Osteocyte (in vitro differentiated cells): ENCODE measurements around the gene ICAM2. TPM values are rescaled to one million over a fixed set of nuclear protein-coding genes. Genes with fewer than 3 reads are reported as not detected.

Experiments
- DNase-seq: peaks from one replicate; pipeline ENCODE4 v3.0.0; 2021; ENCODE audit warnings: mixed read lengths; ENCODE audit not compliant: unreplicated experiment; ENCODE audit errors: extremely low spot score
- H3K27ac Mint-ChIP-seq: one replicate; pipeline ENCODE4 v1.8.0; 2021; ENCODE audit warnings: mild to moderate bottlenecking, mixed read lengths; ENCODE audit not compliant: unreplicated experiment
- H3K27me3 Mint-ChIP-seq: one replicate; pipeline ENCODE4 v1.8.0; 2021; ENCODE audit warnings: mixed read lengths; ENCODE audit not compliant: unreplicated experiment
- H3K36me3 Mint-ChIP-seq: one replicate; pipeline ENCODE4 v1.8.0; 2021; ENCODE audit warnings: mixed read lengths; ENCODE audit not compliant: unreplicated experiment
- H3K4me1 Mint-ChIP-seq: one replicate; pipeline ENCODE4 v1.8.0; 2021; ENCODE audit warnings: mixed read lengths; ENCODE audit not compliant: unreplicated experiment
- H3K4me3 Mint-ChIP-seq: one replicate; pipeline ENCODE4 v1.8.0; 2021; ENCODE audit warnings: mild to moderate bottlenecking, moderate library complexity, mixed read lengths; ENCODE audit not compliant: unreplicated experiment
- H3K9me3 Mint-ChIP-seq: one replicate; pipeline ENCODE4 v1.8.0; 2021; ENCODE audit warnings: mixed read lengths; ENCODE audit not compliant: unreplicated experiment
- long read RNA-seq: library from polyadenylated mRNA; unstranded; transcript quantifications from one replicate; pipeline ENCODE4 v2.0.0, GENCODE V29; 2021
- total RNA-seq: library from RNA; stranded (reverse); gene quantifications from 2 replicates; pipeline ENCODE4 v1.2.1, GENCODE V29; 2021
- TF ChIP-seq, protein P1 (sequence below): fragments of 200-600 bp; sonication (generic); IDR thresholded peaks from 2 replicates; pipeline ENCODE4 v1.5.0; 2021; ENCODE audit warnings: antibody characterized with exemption, mild to moderate bottlenecking, moderate library complexity

The ICAM2 gene
- not detected in 2 replicates for total RNA-seq
- long read RNA-seq, result 0 reads

DNA sequence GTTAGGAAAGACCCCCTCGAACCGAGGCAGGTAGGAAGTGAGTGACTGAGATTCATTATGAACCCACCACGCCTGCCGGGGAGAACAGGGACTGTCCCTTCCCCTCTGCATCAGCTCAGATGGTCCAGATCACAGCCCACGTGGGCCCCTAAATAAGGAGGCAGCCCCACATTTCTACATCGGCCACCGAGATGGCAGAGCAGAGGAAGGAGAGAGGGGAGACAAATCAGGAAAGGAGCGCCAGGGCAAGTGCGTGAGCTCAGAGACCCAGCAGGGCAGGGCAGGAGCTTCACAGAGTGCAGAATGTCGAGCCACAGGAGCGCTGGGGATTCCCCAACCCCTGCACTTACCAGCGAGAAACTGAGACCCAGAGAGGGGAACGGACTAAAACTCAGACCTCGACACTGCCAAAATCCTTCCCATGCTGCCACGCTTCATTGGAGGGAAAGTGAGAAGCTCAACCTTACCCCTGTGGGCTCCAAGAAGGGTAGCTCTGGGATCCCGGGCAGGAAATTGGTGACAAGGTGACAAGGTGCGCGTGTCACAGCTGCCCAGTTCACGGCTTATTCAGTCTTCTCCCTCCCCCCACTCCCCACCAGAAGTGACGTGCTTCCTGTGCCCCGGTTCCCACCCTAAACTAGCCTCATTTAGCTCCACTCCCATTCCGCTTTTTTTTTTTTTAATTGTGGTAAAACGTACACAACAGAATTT lies at the start of gene ICAM2:
TSS of gene ICAM2 (minus strand) at position 578 of the 711 bp plus-strand sequence. CDS start 13,942 bp downstream, outside the sequence.
- no peak within 1 kb of the TSS for H3K4me3 Mint-ChIP-seq

DNA sequence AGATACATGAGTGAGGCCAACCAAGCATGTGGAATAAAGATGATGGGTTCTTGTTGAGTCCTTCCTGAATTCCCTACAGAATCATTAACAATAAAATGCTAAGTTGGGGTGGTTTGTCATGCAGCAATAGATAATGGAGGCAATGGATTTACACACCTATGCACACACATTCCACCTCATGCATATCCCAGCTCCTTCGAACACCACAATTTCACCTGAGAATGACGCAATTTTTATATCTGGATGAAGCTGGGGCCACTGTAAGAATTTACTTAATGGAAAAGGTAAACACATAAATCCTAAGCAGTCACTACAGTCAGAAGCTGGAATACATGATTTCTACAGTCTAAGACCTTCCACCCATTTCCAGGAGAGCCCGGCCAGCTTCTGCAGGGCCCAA lies 49.8 kb upstream of the ICAM2 start:
- Mint-ChIP-seq H3K27me3 (no peaks in the 10 kb centered on the region), H3K9me3 (peaks cover 26% of the 10 kb centered on the region), H3K4me3 (no peak overlapping the region), H3K36me3 (peaks cover 60% of the 10 kb centered on the region), H3K27ac (no peak overlapping the region), H3K4me1 (no peaks in the 10 kb centered on the region)
- no peak for DNase-seq
- TF ChIP-seq, protein P1, sequence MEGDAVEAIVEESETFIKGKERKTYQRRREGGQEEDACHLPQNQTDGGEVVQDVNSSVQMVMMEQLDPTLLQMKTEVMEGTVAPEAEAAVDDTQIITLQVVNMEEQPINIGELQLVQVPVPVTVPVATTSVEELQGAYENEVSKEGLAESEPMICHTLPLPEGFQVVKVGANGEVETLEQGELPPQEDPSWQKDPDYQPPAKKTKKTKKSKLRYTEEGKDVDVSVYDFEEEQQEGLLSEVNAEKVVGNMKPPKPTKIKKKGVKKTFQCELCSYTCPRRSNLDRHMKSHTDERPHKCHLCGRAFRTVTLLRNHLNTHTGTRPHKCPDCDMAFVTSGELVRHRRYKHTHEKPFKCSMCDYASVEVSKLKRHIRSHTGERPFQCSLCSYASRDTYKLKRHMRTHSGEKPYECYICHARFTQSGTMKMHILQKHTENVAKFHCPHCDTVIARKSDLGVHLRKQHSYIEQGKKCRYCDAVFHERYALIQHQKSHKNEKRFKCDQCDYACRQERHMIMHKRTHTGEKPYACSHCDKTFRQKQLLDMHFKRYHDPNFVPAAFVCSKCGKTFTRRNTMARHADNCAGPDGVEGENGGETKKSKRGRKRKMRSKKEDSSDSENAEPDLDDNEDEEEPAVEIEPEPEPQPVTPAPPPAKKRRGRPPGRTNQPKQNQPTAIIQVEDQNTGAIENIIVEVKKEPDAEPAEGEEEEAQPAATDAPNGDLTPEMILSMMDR, result no peak

More for the DNA sequence above, at the start of gene ICAM2:
- Mint-ChIP-seq H3K9me3 (no peaks in the 10 kb centered on the region), H3K4me1 (no peaks in the 10 kb centered on the region), H3K27me3 (peaks cover 33% of the 10 kb centered on the region), H3K36me3 (no peaks in the 10 kb centered on the region), H3K27ac (no peak within 1 kb of the TSS)
- DNase-seq, result no peak
- TF ChIP-seq, protein P1, result no peak

DNA sequence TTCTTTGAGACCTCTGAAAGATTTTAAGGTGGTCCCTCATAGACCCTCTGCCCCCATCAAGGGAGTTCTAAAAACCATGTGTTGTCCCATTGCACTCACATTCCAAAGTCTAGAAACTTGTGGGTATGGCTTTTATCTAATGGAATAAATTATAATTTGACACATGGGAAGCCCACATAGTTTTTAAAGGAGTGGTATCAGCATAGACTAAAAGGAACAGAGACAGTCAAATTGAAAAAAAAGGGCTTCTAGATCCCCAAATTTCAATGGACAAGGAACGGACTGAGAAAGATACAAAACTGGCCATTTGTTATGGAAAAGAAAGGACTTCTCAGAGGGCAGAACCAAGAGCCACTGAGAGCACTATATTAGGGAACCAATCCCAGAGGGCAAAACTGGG lies 48.7 kb upstream of the ICAM2 start:
- H3K4me3 Mint-ChIP-seq, result no peak overlapping the region
- DNase-seq, result no peak
- peaks cover 26% of the 10 kb centered on the region for H3K9me3 Mint-ChIP-seq
- peaks cover 64% of the 10 kb centered on the region for H3K36me3 Mint-ChIP-seq
- TF ChIP-seq, protein P1, result no peak
- H3K27ac Mint-ChIP-seq, result no peak overlapping the region
- no peaks in the 10 kb centered on the region for H3K4me1 Mint-ChIP-seq
- H3K27me3 Mint-ChIP-seq, result no peaks in the 10 kb centered on the region

DNA sequence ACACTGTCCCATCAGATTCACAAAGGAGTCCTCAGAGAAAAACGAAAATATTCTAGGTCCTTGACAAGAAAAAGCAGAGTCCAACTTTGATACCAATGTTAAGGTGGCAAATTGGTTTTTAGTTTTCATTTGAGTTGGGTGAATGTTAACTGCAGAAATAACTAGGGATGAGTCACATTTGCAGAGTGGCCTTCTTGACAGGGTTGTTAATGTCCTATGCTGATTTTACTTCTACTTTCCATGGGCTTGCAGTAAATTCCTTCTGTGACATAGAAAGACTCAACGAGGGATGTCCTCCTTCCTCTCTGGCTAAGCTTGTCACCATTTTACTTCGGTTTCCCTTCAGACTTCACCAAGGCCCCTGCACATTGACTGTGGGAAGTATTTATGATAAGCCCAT lies 47.2 kb upstream of the ICAM2 start:
- DNase-seq, result no peak
- Mint-ChIP-seq H3K27me3 (no peaks in the 10 kb centered on the region), H3K27ac (no peak overlapping the region), H3K9me3 (peaks cover 26% of the 10 kb centered on the region), H3K4me3 (no peak overlapping the region), H3K36me3 (peaks cover 65% of the 10 kb centered on the region), H3K4me1 (no peaks in the 10 kb centered on the region)
- TF ChIP-seq, protein P1, result no peak

DNA sequence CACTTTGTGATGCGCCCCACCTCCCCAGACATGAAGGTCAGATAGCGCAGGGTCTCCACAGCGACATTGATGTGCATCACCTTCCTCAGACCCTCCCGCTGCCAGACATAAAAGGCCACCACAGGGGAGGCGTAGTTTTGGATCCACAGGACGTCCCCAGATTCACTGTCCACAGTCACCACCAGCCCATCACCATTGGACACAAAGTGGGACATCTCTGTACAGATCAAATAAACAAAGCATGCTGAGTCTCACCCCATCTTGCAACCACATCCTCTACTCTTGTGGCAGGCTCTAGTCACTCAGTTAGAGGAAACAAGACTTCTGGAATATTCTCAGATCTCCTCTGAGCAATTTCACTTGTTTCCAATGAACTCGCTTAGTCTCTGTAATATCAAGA lies 46.3 kb upstream of the ICAM2 start:
- Mint-ChIP-seq H3K27ac (no peak overlapping the region), H3K36me3 (peaks cover 59% of the 10 kb centered on the region), H3K27me3 (no peaks in the 10 kb centered on the region), H3K9me3 (peaks cover 26% of the 10 kb centered on the region), H3K4me1 (no peaks in the 10 kb centered on the region), H3K4me3 (no peak overlapping the region)
- TF ChIP-seq, protein P1, result no peak
- DNase-seq, result no peak
